Measurements from ENCODE around the gene GPR17. TPM values are rescaled to one million over a fixed set of nuclear protein-coding genes. Genes with fewer than 3 reads are reported as not detected.

GPR17 gene
- total RNA-seq, 2 donors from 2014 or later = 0.24 TPM; not detected in 1

DNA sequence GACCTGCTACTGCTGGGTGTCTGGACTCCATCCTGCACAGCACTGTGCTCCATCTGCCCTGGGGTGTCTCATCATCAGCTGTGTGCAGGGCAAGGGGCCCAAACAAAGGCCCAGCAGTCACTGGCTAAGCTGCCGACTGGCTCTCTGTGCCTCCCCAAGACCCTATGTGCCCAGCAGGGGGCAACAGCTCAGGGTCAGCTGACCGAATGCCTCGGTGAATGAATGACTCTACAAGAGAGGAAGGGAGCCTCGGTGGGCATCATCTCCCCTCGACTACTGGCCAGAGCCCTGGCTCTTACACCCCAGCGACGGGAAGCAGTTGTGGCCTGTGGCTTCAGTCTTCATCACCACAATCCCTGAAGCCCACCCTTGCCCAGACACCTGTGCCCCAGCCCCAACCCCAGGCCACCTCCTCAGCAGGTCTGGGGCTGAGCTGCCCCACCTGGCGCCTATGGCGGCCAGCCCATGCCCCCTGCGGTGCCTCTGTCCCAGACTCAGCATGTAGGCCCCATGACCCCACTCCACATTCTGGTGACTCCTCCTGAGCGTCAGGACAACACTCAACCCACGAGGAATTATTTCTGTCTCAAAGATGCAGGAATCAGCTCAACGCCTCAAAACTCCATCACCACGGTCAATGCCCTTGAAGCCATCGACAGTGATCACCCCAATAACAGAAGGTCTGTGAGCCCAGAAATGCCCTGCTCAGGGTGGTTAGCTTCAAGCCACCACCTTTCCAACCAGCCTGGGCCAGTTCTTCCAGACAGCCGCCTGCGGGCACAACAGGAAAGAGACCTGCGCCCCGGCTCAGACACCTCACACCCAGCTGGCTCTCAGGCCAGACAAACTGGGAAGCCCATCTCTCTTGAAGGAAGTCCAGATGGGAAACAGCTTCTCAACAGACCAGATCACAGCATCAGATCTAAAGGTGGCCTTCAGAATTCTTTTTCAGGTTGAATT, 1.6 kb upstream of the GPR17 start:
- Mint-ChIP-seq H3K27ac (peak overlapping the region; percentile 61), H3K9me3 (no peaks in the 10 kb centered on the region), H3K36me3 (ENCODE audit: low read depth) (no peaks in the 10 kb centered on the region), H3K27me3 (ENCODE audit: insufficient read depth) (no peaks in the 10 kb centered on the region), H3K4me3 (no peak overlapping the region), H3K4me1 (no peaks in the 10 kb centered on the region)
- TF ChIP-seq, protein P1, sequence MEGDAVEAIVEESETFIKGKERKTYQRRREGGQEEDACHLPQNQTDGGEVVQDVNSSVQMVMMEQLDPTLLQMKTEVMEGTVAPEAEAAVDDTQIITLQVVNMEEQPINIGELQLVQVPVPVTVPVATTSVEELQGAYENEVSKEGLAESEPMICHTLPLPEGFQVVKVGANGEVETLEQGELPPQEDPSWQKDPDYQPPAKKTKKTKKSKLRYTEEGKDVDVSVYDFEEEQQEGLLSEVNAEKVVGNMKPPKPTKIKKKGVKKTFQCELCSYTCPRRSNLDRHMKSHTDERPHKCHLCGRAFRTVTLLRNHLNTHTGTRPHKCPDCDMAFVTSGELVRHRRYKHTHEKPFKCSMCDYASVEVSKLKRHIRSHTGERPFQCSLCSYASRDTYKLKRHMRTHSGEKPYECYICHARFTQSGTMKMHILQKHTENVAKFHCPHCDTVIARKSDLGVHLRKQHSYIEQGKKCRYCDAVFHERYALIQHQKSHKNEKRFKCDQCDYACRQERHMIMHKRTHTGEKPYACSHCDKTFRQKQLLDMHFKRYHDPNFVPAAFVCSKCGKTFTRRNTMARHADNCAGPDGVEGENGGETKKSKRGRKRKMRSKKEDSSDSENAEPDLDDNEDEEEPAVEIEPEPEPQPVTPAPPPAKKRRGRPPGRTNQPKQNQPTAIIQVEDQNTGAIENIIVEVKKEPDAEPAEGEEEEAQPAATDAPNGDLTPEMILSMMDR (conservative IDR thresholded peaks at IDR 0.05) = peak; percentile 31
- Histone ChIP-seq H3K9ac (ENCODE audit: extremely low read depth, low read length, poor library complexity, severe bottlenecking) (no peak overlapping the region), H3K4me3 (ENCODE audit: low read length) (no peak overlapping the region), H3K36me3 (ENCODE audit: control insufficient read depth, insufficient read depth, low read length) (no peaks in the 10 kb centered on the region), H3K27me3 (ENCODE audit: control insufficient read depth, insufficient read depth, low read length, poor library complexity, severe bottlenecking) (no peaks in the 10 kb centered on the region), H3K4me1 (ENCODE audit: control insufficient read depth, insufficient read depth, low read length) (no peaks in the 10 kb centered on the region), H3K27ac (ENCODE audit: low read depth, low read length) (peak overlapping the region; percentile 60), H3K9me3 (ENCODE audit: control insufficient read depth, low read length) (no peaks in the 10 kb centered on the region)
- WGBS, 2 experiments (ENCODE audit: insufficient coverage in 1 of 2, insufficient read length in 1 of 2) = 85 to 87% methylated on average over 14 to 19 of the region's 19 CpGs
- DNase-seq = no peak

DNA sequence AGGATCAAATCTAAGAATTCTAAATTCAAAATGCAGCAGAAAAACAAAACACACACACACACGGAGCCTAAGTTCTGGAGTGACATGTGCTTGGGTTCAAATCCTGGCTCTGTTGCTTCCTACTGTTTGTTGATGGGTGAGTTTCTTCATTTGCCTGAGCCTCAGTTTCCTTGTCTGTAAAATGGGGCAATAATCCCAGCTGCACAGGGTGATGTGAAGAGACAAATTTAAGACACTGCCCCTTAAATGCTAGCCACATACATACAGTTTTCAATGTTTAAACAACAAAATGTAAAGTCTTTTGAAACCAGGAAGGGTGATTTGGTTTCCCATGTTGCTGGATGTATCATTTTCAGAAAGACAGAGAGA, 943 bp upstream of the GPR17 start:
- Histone ChIP-seq H3K9me3 (ENCODE audit: control insufficient read depth, low read length) (no peaks in the 10 kb centered on the region), H3K4me1 (ENCODE audit: control insufficient read depth, insufficient read depth, low read length) (no peaks in the 10 kb centered on the region), H3K27me3 (ENCODE audit: control insufficient read depth, insufficient read depth, low read length, poor library complexity, severe bottlenecking) (no peaks in the 10 kb centered on the region), H3K27ac (ENCODE audit: low read depth, low read length) (peak overlapping the region; percentile 70), H3K9ac (ENCODE audit: extremely low read depth, low read length, poor library complexity, severe bottlenecking) (no peak overlapping the region), H3K36me3 (ENCODE audit: control insufficient read depth, insufficient read depth, low read length) (no peaks in the 10 kb centered on the region), H3K4me3 (ENCODE audit: low read length) (no peak overlapping the region)
- no peak for DNase-seq
- peaks cover 3% of the 10 kb centered on the region for H3K4me1 Mint-ChIP-seq
- no peak overlapping the region for H3K27ac Mint-ChIP-seq
- H3K36me3 Mint-ChIP-seq (ENCODE audit: low read depth) = no peaks in the 10 kb centered on the region
- H3K9me3 Mint-ChIP-seq = no peaks in the 10 kb centered on the region
- WGBS, 2 experiments (ENCODE audit: insufficient coverage in 1 of 2, insufficient read length in 1 of 2) = 92 to 100% methylated on average over 1 of the region's 1 CpG
- no peak overlapping the region for H3K4me3 Mint-ChIP-seq
- TF ChIP-seq, protein P1 (conservative IDR thresholded peaks at IDR 0.05) = no peak
- H3K27me3 Mint-ChIP-seq (ENCODE audit: insufficient read depth) = peaks cover 2% of the 10 kb centered on the region

DNA sequence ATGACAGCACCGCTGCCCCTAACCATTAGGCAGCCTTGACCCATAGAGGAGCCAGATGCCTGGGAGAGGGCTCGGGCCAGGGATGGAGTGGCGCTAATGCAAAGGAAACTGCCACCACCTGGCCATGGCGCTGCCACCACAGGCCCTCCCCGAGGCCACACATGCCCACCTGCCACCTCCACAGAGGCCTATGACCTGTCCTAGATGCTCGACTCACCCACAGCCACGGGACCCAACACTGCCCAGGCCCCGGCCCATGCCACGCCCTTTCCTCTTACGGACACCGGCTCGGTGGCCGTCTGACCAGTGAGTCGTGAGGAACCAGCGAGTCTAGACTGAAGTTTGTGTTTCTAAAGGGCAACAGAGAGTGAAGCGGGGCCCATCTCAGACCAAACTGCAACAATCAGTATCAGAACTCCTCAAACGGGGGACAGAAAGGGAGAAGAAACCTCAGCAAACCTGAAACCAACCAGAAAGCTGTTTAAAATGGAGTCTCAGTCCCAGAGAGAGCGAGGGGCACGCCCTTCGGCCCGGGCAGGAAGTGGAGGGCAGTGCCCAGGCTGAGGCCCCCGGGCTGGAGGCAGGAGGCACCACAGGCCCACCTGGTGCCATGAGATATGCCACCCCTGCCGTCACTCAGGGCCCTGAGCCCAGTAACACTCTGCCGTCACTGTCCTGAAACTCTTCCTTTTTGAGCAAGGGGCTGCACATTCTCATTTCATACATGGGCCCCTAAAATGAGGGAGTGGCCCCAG, 711 bp downstream of the GPR17 start:
- Mint-ChIP-seq H3K4me3 (no peak overlapping the region), H3K36me3 (ENCODE audit: low read depth) (no peaks in the 10 kb centered on the region), H3K9me3 (no peaks in the 10 kb centered on the region), H3K27ac (no peak overlapping the region), H3K4me1 (peaks cover 3% of the 10 kb centered on the region), H3K27me3 (ENCODE audit: insufficient read depth) (peaks cover 2% of the 10 kb centered on the region)
- Histone ChIP-seq H3K9me3 (ENCODE audit: control insufficient read depth, low read length) (no peaks in the 10 kb centered on the region), H3K9ac (ENCODE audit: extremely low read depth, low read length, poor library complexity, severe bottlenecking) (no peak overlapping the region), H3K4me1 (ENCODE audit: control insufficient read depth, insufficient read depth, low read length) (no peaks in the 10 kb centered on the region), H3K27me3 (ENCODE audit: control insufficient read depth, insufficient read depth, low read length, poor library complexity, severe bottlenecking) (no peaks in the 10 kb centered on the region), H3K4me3 (ENCODE audit: low read length) (no peak overlapping the region), H3K27ac (ENCODE audit: low read depth, low read length) (peak overlapping the region; percentile 70), H3K36me3 (ENCODE audit: control insufficient read depth, insufficient read depth, low read length) (no peaks in the 10 kb centered on the region)
- DNase-seq = no peak
- WGBS, 2 experiments (ENCODE audit: insufficient coverage in 1 of 2, insufficient read length in 1 of 2) = 91 to 94% methylated on average over 15 to 24 of the region's 24 CpGs
- TF ChIP-seq, protein P1 (conservative IDR thresholded peaks at IDR 0.05) = no peak

All from endodermal cell (in vitro differentiated cells).